ENCODE data around the gene TCF15. TPM values are rescaled to one million over a fixed set of nuclear protein-coding genes. Genes with fewer than 3 reads are reported as not detected.

Gene TCF15
- total and polyA plus RNA-seq, 2 of the 13 experiments (the other 11 are each of a cell fraction or from before 2014, with no cell fraction given): not detected

GRCh38 chr20:653110-653589 lies 43.0 kb upstream of the TCF15 start, which contains the start of gene SRXN1 (continued):
- TF ChIP-seq, protein P1, sequence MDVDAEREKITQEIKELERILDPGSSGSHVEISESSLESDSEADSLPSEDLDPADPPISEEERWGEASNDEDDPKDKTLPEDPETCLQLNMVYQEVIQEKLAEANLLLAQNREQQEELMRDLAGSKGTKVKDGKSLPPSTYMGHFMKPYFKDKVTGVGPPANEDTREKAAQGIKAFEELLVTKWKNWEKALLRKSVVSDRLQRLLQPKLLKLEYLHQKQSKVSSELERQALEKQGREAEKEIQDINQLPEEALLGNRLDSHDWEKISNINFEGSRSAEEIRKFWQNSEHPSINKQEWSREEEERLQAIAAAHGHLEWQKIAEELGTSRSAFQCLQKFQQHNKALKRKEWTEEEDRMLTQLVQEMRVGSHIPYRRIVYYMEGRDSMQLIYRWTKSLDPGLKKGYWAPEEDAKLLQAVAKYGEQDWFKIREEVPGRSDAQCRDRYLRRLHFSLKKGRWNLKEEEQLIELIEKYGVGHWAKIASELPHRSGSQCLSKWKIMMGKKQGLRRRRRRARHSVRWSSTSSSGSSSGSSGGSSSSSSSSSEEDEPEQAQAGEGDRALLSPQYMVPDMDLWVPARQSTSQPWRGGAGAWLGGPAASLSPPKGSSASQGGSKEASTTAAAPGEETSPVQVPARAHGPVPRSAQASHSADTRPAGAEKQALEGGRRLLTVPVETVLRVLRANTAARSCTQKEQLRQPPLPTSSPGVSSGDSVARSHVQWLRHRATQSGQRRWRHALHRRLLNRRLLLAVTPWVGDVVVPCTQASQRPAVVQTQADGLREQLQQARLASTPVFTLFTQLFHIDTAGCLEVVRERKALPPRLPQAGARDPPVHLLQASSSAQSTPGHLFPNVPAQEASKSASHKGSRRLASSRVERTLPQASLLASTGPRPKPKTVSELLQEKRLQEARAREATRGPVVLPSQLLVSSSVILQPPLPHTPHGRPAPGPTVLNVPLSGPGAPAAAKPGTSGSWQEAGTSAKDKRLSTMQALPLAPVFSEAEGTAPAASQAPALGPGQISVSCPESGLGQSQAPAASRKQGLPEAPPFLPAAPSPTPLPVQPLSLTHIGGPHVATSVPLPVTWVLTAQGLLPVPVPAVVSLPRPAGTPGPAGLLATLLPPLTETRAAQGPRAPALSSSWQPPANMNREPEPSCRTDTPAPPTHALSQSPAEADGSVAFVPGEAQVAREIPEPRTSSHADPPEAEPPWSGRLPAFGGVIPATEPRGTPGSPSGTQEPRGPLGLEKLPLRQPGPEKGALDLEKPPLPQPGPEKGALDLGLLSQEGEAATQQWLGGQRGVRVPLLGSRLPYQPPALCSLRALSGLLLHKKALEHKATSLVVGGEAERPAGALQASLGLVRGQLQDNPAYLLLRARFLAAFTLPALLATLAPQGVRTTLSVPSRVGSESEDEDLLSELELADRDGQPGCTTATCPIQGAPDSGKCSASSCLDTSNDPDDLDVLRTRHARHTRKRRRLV (CRISPR knock-in tag; IDR thresholded peaks at IDR 0.05): no peak
- TF ChIP-seq NFKBIZ (CRISPR knock-in tag; IDR thresholded peaks at IDR 0.05): peak; percentile 1; the same call in 1 of the 2 replicates
- no peak for TF ChIP-seq ZNF207 (IDR thresholded peaks at IDR 0.05; ENCODE audit: borderline replicate concordance)
- TF ChIP-seq ZBTB20 (CRISPR knock-in tag; IDR thresholded peaks at IDR 0.05; ENCODE audit: borderline replicate concordance, low read depth): no peak
- TF ChIP-seq TSC22D2 (CRISPR knock-in tag; IDR thresholded peaks at IDR 0.05; ENCODE audit: borderline replicate concordance): peak; percentile 78; the same call in 1 of the 2 replicates
- no peak for TF ChIP-seq REXO4 (CRISPR knock-in tag; IDR thresholded peaks at IDR 0.05; ENCODE audit: borderline replicate concordance)
- TF ChIP-seq SAFB2 (CRISPR knock-in tag; IDR thresholded peaks at IDR 0.05; ENCODE audit: borderline replicate concordance, low read depth): peak; percentile 99
- TF ChIP-seq KDM3A (CRISPR knock-in tag; IDR thresholded peaks at IDR 0.05; ENCODE audit: low read depth): no peak; the same call in 1 of the 2 replicates
- TF ChIP-seq ZNF282 (IDR thresholded peaks at IDR 0.05; ENCODE audit: partially characterized antibody): no peak
- peak; percentile 19; the same call in 1 of the 2 replicates for TF ChIP-seq FOXO1 (CRISPR knock-in tag; IDR thresholded peaks at IDR 0.05)
- no peak for TF ChIP-seq ZNF878 (CRISPR knock-in tag; IDR thresholded peaks at IDR 0.05)
- TF ChIP-seq CAMTA2 (CRISPR knock-in tag; IDR thresholded peaks at IDR 0.05; ENCODE audit: borderline replicate concordance): no peak
- peak; percentile 72 for TF ChIP-seq ZNF331 (CRISPR knock-in tag; IDR thresholded peaks at IDR 0.05)
- TF ChIP-seq ZBTB34 (CRISPR knock-in tag; IDR thresholded peaks at IDR 0.05): no peak; the same call in 1 of the 2 replicates
- TF ChIP-seq NONO (IDR thresholded peaks at IDR 0.05): no peak
- peak; percentile 98 for TF ChIP-seq NONO (CRISPR knock-in tag; conservative IDR thresholded peaks at IDR 0.05)
- TF ChIP-seq MEF2D (CRISPR knock-in tag; IDR thresholded peaks at IDR 0.05): no peak
- TF ChIP-seq ZNF674 (CRISPR knock-in tag; IDR thresholded peaks at IDR 0.05; ENCODE audit: low read depth): peak; percentile 85; the same call in 1 of the 2 replicates
- TF ChIP-seq ESRRA (CRISPR knock-in tag; IDR thresholded peaks at IDR 0.05; ENCODE audit: low read depth): peak; percentile 85; the same call in 1 of the 2 replicates
- TF ChIP-seq ZNF660 (CRISPR knock-in tag; IDR thresholded peaks at IDR 0.05; ENCODE audit: borderline replicate concordance, low read depth): no peak; the same call in 1 of the 2 replicates
- no peak for TF ChIP-seq ZNF549 (CRISPR knock-in tag; IDR thresholded peaks at IDR 0.05)

All from HepG2 (cell line).